Measurements from ENCODE around the gene GARIN5A.

DNA sequence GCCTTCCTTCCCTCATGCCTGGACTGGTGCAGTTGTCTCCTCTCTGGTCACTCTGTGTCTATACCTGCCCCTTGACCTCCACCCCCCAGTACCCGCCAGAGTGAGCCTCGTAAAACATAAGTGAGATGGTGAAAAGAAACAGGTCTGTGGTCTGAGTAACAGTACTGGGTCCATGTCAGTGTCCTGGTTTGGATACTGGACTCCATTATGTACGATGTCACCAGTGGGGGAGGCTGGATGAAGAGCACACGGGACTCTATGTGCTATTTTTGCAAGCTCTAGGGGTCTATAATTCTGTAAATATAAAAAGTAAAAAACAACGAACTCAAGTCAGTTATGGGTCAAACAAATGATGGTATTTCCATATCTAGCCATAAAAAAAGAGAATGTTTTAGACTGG, 29.6 kb downstream of the GARIN5A start:
- TF ChIP-seq POLR2AphosphoS5 (IDR thresholded peaks at IDR 0.05; ENCODE audit: low read depth, low read length) (no peak), POLR2A (IDR thresholded peaks at IDR 0.05; ENCODE audit: low read depth, low read length) (no peak)
